Uterus (tissue), 2 donors: ENCODE measurements around the gene CTDSP1.

ENCODE experiments used
- CTCF ChIP-seq, 4 experiments: fragments of 200-600 bp in 2 of 4; fragments of 450-650 bp in 2 of 4; sonication (generic) in 2 of 4; IDR thresholded peaks; one replicate each; pipeline ENCODE4 v1.5.1; 2016 to 2019; ENCODE audit warnings: antibody characterized with exemption in 4 of 4, mild to moderate bottlenecking in 2 of 4, moderate library complexity in 1 of 4
- POLR2A ChIP-seq, 2 donors: fragments of 450-650 bp; IDR thresholded peaks; one replicate each; pipeline ENCODE4 v1.6.1; 2016; ENCODE audit warnings: antibody characterized with exemption in 2 of 2, mild to moderate bottlenecking in 1 of 2, moderate library complexity in 1 of 2

- TF ChIP-seq CTCF (IDR thresholded peaks at IDR 0.05) (no peak), POLR2A (IDR thresholded peaks at IDR 0.05) (no peak)
Measured at GRCh38 chr2:218375212-218375611, 24.5 kb upstream of the CTDSP1 start.
